Transverse colon (tissue), 4 donors: Measurements from ENCODE around the gene ROR1. TPM values are rescaled to one million over a fixed set of nuclear protein-coding genes. Genes with fewer than 3 reads are reported as not detected.

Experiments used
- DNase-seq: peaks from one replicate; pipeline ENCODE4 v3.0.0-alpha.2; 2019
- H3K27ac ChIP-seq, 4 donors: fragments of 200-600 bp; sonication (generic); 2 replicates each; pipeline ENCODE4 v1.5.1; 2016 to 2018; ENCODE audit warnings: inconsistent platforms in 4 of 4
- H3K27me3 ChIP-seq: fragments of 200-600 bp; sonication (generic); 2 replicates; pipeline ENCODE4 v1.5.1; 2017; ENCODE audit warnings: inconsistent platforms
- H3K36me3 ChIP-seq, 4 donors: fragments of 200-600 bp; sonication (generic); 2 replicates each; pipeline ENCODE4 v1.5.1; 2017 to 2019; ENCODE audit warnings: inconsistent platforms in 4 of 4
- H3K4me1 ChIP-seq, 4 donors: fragments of 200-600 bp; sonication (generic); 2 replicates each; pipeline ENCODE4 v1.5.1; 2017 to 2020; ENCODE audit warnings: inconsistent platforms in 4 of 4
- H3K4me3 ChIP-seq, 4 donors: fragments of 200-600 bp; sonication (generic); 1 replicate in 1 of 4; 2 replicates in 3 of 4; pipeline versions ENCODE4 v1.5.1 to v1.6.1; 2017 to 2019; ENCODE audit warnings: inconsistent platforms in 4 of 4
- H3K9me3 ChIP-seq, 2 donors: fragments of 200-600 bp; sonication (generic); 2 replicates each; pipeline ENCODE4 v1.5.1; 2017 to 2019; ENCODE audit warnings: inconsistent platforms in 2 of 2
- EP300 ChIP-seq: sonication (generic); formaldehyde crosslinking; IDR thresholded peaks from one replicate; pipeline ENCODE4 v1.6.1; 2017; ENCODE audit warnings: antibody characterized with exemption, low read depth
- POLR2A ChIP-seq: fragments of 450-650 bp; IDR thresholded peaks from one replicate; pipeline ENCODE4 v1.6.1; 2016; ENCODE audit warnings: antibody characterized with exemption, mild to moderate bottlenecking, moderate library complexity
- POLR2AphosphoS5 ChIP-seq, 3 donors: sonication (generic); formaldehyde crosslinking; IDR thresholded peaks; one replicate each; pipeline ENCODE4 v1.6.1; 2016; ENCODE audit warnings: antibody characterized with exemption in 3 of 3
- WGBS, 2 donors: methylation state at CpG; one replicate each; pipeline ENCODE4 v1.1.5; 2018; ENCODE audit warnings: low coverage in 1 of 2; 5-methylcytosine and 5-hydroxymethylcytosine counted together
- in situ Hi-C, 4 donors: fragments of 200-750 bp; cut with MboI; loops; one replicate each; pipeline versions ENCODE4 v1.15.0 to v1.15.1; 2017; ENCODE audit warnings: low sequenced_read_pairs in 3 of 4, low pct_ligation_motif_present in 1 of 4, low pct_unique_long_range_greater_than_20kb in 1 of 4
- intact Hi-C: fragments of 100-400 bp; cut with DNase I; formaldehyde crosslinking; loops from one replicate; pipeline ENCODE4 v1.15.1; 2023; ENCODE audit warnings: low total_unique reads
- total RNA-seq, 4 donors: library from RNA; depleted of rRNA; stranded (reverse); fragments of >200 nt; gene quantifications; one replicate each; pipeline ENCODE4 v1.1.0, GENCODE V29; 2016
- TF ChIP-seq, protein P1 (sequence below), 5 experiments: fragments of 200-600 bp in 3 of 5; fragments of 450-650 bp in 2 of 5; sonication (generic) in 3 of 5; IDR thresholded peaks; 1 replicate in 2 of 5; 2 replicates in 3 of 5; pipeline ENCODE4 v1.5.1; 2016 to 2017; ENCODE audit warnings: antibody characterized with exemption in 5 of 5, inconsistent platforms in 3 of 5, mild to moderate bottlenecking in 2 of 5, moderate library complexity in 1 of 5

Gene ROR1
- total RNA-seq, 4 donors from 2014 or later: 3.0 to 6.7 (median 4.6) TPM

DNA sequence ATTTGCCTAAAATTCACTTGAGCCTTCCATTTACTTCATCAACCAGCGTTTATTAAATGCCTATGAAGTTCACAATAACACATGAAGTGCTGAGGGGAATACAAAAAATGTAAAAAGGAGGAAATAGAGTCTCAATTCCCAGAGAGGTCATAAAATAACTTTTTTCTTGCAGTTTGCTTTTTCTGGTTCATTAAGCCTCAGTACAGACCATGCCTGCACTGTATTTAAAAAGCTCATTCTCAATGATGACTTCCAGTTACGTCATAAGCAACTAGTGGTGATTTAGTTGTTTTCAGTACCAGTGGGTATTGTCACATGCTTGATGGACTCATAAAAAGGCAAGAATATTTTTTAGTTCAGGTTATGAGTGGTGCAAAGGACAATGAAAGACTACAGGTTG, 269.5 kb downstream of the ROR1 start:
- Histone ChIP-seq H3K27me3 (no peaks in the 10 kb centered on the region), H3K4me1 (peaks cover 0 to 17% (median 0%) of the 10 kb centered on the region in 4 donors), H3K27ac (peak overlapping the region in 2 of 4 donors; percentile 5 to 28), H3K4me3 (no peak overlapping the region), H3K9me3 (no peaks in the 10 kb centered on the region), H3K36me3 (no peaks in the 10 kb centered on the region)
- no peak for DNase-seq
- WGBS, 2 donors: 61 to 67% methylated on average over 2 of the region's 2 CpGs
- in situ Hi-C loops (no loop called here), intact Hi-C loops (no loop called here)
- TF ChIP-seq EP300 (no peak), POLR2A (no peak), POLR2AphosphoS5 (IDR thresholded peaks at IDR 0.05) (no peak)
- TF ChIP-seq, protein P1, sequence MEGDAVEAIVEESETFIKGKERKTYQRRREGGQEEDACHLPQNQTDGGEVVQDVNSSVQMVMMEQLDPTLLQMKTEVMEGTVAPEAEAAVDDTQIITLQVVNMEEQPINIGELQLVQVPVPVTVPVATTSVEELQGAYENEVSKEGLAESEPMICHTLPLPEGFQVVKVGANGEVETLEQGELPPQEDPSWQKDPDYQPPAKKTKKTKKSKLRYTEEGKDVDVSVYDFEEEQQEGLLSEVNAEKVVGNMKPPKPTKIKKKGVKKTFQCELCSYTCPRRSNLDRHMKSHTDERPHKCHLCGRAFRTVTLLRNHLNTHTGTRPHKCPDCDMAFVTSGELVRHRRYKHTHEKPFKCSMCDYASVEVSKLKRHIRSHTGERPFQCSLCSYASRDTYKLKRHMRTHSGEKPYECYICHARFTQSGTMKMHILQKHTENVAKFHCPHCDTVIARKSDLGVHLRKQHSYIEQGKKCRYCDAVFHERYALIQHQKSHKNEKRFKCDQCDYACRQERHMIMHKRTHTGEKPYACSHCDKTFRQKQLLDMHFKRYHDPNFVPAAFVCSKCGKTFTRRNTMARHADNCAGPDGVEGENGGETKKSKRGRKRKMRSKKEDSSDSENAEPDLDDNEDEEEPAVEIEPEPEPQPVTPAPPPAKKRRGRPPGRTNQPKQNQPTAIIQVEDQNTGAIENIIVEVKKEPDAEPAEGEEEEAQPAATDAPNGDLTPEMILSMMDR (IDR thresholded peaks at IDR 0.05): no peak

DNA sequence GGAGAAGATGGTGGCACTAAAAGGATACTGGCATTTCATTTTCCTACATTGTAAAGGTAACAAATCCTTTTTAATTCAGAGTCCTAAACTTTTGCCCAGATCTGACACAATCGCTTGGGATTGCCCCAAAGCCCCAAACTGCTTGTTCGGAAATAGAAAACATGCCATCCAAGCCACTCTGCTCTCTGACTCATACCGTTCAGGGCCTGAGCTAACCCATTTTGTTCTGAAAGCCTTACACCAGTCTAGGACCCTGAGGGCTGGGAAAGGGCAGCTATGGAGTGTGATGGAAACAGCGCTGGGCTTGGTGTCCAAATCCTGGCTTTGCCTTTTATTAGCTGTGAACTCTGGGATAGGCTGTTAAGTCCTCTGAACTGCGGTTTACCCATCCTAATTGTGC, 270.2 kb downstream of the ROR1 start:
- in situ Hi-C loops: no loop called here
- TF ChIP-seq EP300 (no peak), POLR2AphosphoS5 (IDR thresholded peaks at IDR 0.05) (no peak), POLR2A (no peak)
- TF ChIP-seq, protein P1 (IDR thresholded peaks at IDR 0.05): no peak
- intact Hi-C loops: no loop called here
- Histone ChIP-seq H3K27ac (no peak overlapping the region), H3K27me3 (no peaks in the 10 kb centered on the region), H3K36me3 (no peaks in the 10 kb centered on the region), H3K4me3 (no peak overlapping the region), H3K9me3 (no peaks in the 10 kb centered on the region), H3K4me1 (peaks cover 0 to 13% (median 0%) of the 10 kb centered on the region in 4 donors)
- no peak for DNase-seq
- 90 to 100% methylated on average over 3 to 5 of the region's 5 CpGs for WGBS, 2 donors

DNA sequence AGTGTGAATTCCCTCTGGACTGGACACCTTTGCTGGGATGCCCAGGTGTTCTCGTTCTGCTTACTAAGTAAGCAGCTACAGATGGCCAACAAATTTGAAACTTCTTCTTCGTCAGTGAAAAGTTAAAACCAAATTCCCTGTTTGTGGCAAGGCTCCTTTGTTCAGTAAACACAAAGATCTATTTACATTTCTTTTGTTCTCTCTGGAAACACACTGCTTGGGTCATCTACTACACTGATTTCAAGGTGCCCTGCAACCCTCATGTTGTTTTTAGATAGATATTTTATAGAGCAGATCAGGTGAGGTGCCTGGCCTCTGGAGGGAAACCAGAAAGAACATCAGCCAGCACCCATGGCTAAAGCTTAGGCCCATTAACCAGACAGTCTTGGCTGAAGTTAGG, 272.4 kb downstream of the ROR1 start:
- Histone ChIP-seq H3K36me3 (no peaks in the 10 kb centered on the region), H3K4me3 (no peak overlapping the region), H3K27ac (no peak overlapping the region), H3K9me3 (no peaks in the 10 kb centered on the region), H3K27me3 (no peaks in the 10 kb centered on the region), H3K4me1 (peaks cover 0 to 5% (median 0%) of the 10 kb centered on the region in 4 donors)
- 82% methylated on average over 2 of the region's 2 CpGs; no CpG with 5 or more reads in 1 of the 2 donors for WGBS, 2 donors
- intact Hi-C loops: no loop called here
- TF ChIP-seq POLR2AphosphoS5 (IDR thresholded peaks at IDR 0.05) (no peak), POLR2A (no peak), EP300 (no peak)
- TF ChIP-seq, protein P1 (IDR thresholded peaks at IDR 0.05): no peak
- no peak for DNase-seq
- in situ Hi-C loops: no loop called here

DNA sequence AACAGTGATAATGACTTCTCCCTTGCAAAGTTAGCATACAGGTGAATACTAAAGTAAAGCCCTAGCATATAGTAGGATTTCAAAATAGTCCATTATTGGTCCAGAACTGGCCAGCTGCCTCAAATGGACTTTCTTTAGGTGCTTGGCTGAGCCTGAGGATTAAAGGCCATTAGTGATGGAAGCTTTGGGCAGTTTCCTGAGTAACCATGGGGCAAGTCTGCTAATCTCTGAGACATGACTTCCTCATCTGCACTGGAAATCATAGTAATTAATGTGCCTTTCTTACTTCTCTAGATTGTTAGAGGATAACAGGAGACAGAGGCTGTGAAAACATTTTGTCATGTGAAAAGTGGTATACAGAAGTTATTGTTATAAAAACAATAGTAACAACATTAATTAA, 273.1 kb downstream of the ROR1 start:
- peaks cover 0 to 5% (median 0%) of the 10 kb centered on the region in 4 donors for H3K4me1 ChIP-seq
- TF ChIP-seq POLR2AphosphoS5 (IDR thresholded peaks at IDR 0.05): no peak
- TF ChIP-seq, protein P1 (IDR thresholded peaks at IDR 0.05): no peak
- no peak for TF ChIP-seq EP300
- TF ChIP-seq POLR2A: no peak
- no peak overlapping the region for H3K27ac ChIP-seq
- no peaks in the 10 kb centered on the region for H3K27me3 ChIP-seq
- H3K36me3 ChIP-seq: no peaks in the 10 kb centered on the region
- in situ Hi-C loops: no loop called here
- no peak for DNase-seq
- H3K4me3 ChIP-seq: no peak overlapping the region
- H3K9me3 ChIP-seq: no peaks in the 10 kb centered on the region
- intact Hi-C loops: no loop called here
